HG03097 (cell line): Measurements from ENCODE around the gene B3GALNT1.

Source experiments
- ATAC-seq: cut with Tn5 transposase; IDR thresholded peaks from one replicate; pipeline ENCODE4 v1.9.1; 2021; ENCODE audit not compliant: unreplicated experiment, low FRiP score

B3GALNT1 gene

GRCh38 chr3:161104561-161105551 lies at the start of gene B3GALNT1:
Gene B3GALNT1 (minus strand): TSS chr3:161105349. CDS start chr3:161086754, 18,595 bp downstream.
- ATAC-seq: peak; percentile 77

- no peak for ATAC-seq
Observed at GRCh38 chr3:161153480-161153879, 48.3 kb upstream of the B3GALNT1 start.

- no peak for ATAC-seq
Observed at GRCh38 chr3:161150001-161150525, 44.9 kb upstream of the B3GALNT1 start.

GRCh38 chr3:161149529-161149928 lies 44.4 kb upstream of the B3GALNT1 start:
- no peak for ATAC-seq

GRCh38 chr3:161148832-161149475 lies 43.8 kb upstream of the B3GALNT1 start:
- ATAC-seq: no peak

- ATAC-seq: no peak
Observed at GRCh38 chr3:161142486-161142885, 37.3 kb upstream of the B3GALNT1 start.

GRCh38 chr3:161139686-161140085 lies 34.5 kb upstream of the B3GALNT1 start:
- ATAC-seq: no peak

GRCh38 chr3:161137260-161137659 lies 32.1 kb upstream of the B3GALNT1 start:
- no peak for ATAC-seq

GRCh38 chr3:161132391-161132790 lies 27.2 kb upstream of the B3GALNT1 start:
- no peak for ATAC-seq

GRCh38 chr3:161126495-161126894 lies 21.3 kb upstream of the B3GALNT1 start:
- ATAC-seq: no peak

- no peak for ATAC-seq
Observed at GRCh38 chr3:161117646-161118045, 12.5 kb upstream of the B3GALNT1 start.

- ATAC-seq: no peak
Observed at GRCh38 chr3:161108840-161109239, 3.7 kb upstream of the B3GALNT1 start.

GRCh38 chr3:161107311-161107710 lies 2.2 kb upstream of the B3GALNT1 start:
- ATAC-seq: no peak

- no peak for ATAC-seq
Observed at GRCh38 chr3:161103776-161104385, 1.3 kb downstream of the B3GALNT1 start.

GRCh38 chr3:161101609-161102008 lies 3.5 kb downstream of the B3GALNT1 start:
- ATAC-seq: no peak

- ATAC-seq: no peak
Observed at GRCh38 chr3:161100994-161101393, 4.2 kb downstream of the B3GALNT1 start.

GRCh38 chr3:161096771-161097367 lies 8.3 kb downstream of the B3GALNT1 start:
- no peak for ATAC-seq

- no peak for ATAC-seq
Observed at GRCh38 chr3:161093895-161094294, 11.3 kb downstream of the B3GALNT1 start.

- no peak for ATAC-seq
Observed at GRCh38 chr3:161084277-161084676, 20.9 kb downstream of the B3GALNT1 start.

- ATAC-seq: no peak
Observed at GRCh38 chr3:161083131-161083530, 22.0 kb downstream of the B3GALNT1 start.

GRCh38 chr3:161082063-161082462 lies 23.1 kb downstream of the B3GALNT1 start:
- peak; percentile 15 for ATAC-seq
